Keratinocyte (primary cell): ENCODE measurements around the gene GSAP. TPM values are rescaled to one million over a fixed set of nuclear protein-coding genes. Genes with fewer than 3 reads are reported as not detected.

Source experiments
- DNase-seq: peaks from one replicate; pipeline ENCODE4 v3.0.0-alpha.2; 2011; ENCODE audit warnings: low read depth, missing footprints, low spot score
- FAIRE-seq: peaks from 2 replicates; lab custom pipeline; 2011; peaks lifted over from hg19 to GRCh38; lab: Jason Lieb, UNC
- H2AFZ ChIP-seq: 2 replicates; pipeline ENCODE4 v1.6.0; 2012; ENCODE audit warnings: low read length, control low read depth, inconsistent platforms; ENCODE audit not compliant: control insufficient read depth
- H3K27ac ChIP-seq: 2 replicates; pipeline ENCODE4 v1.5.1; 2011; ENCODE audit warnings: low read length; ENCODE audit not compliant: control insufficient read depth, insufficient read depth
- H3K27me3 ChIP-seq: 3 replicates; pipeline ENCODE4 v1.6.0; 2011; ENCODE audit warnings: low read length; ENCODE audit not compliant: control insufficient read depth, insufficient read depth; ENCODE audit errors: extremely low read depth
- H3K36me3 ChIP-seq, 2 experiments: 2 replicates in 1 of 2; 3 replicates in 1 of 2; pipeline ENCODE4 v1.5.1; 2011; ENCODE audit warnings: low read length in 2 of 2, mild to moderate bottlenecking in 1 of 2; ENCODE audit not compliant: control insufficient read depth in 2 of 2, insufficient read depth in 2 of 2; ENCODE audit errors: extremely low read depth in 1 of 2
- H3K4me1 ChIP-seq: 3 replicates; pipeline ENCODE4 v1.5.1; 2011; ENCODE audit warnings: low read length; ENCODE audit not compliant: control insufficient read depth, insufficient read depth; ENCODE audit errors: extremely low read depth
- H3K4me2 ChIP-seq: 3 replicates; pipeline ENCODE4 v1.6.0; 2011; ENCODE audit warnings: low read depth, low read length; ENCODE audit not compliant: control insufficient read depth, insufficient read depth; ENCODE audit errors: extremely low read depth
- H3K4me3 ChIP-seq, 3 experiments: fragments of 200-600 bp in 1 of 3; sonication (generic) in 1 of 3; 2 replicates in 2 of 3; 3 replicates in 1 of 3; pipeline ENCODE4 v1.5.1; 2011 to 2016; ENCODE audit warnings: low read length in 3 of 3, mild to moderate bottlenecking in 3 of 3, control low read depth in 2 of 3, inconsistent platforms in 1 of 3, low read depth in 1 of 3, mixed read lengths in 1 of 3, mixed run types in 1 of 3, moderate library complexity in 1 of 3; ENCODE audit not compliant: control insufficient read depth in 2 of 3, insufficient read depth in 2 of 3; ENCODE audit errors: extremely low read depth in 1 of 3
- H3K79me2 ChIP-seq: 2 replicates; pipeline ENCODE4 v1.6.0; 2012; ENCODE audit warnings: low read length; ENCODE audit not compliant: control insufficient read depth, insufficient read depth
- H3K9ac ChIP-seq: 3 replicates; pipeline ENCODE4 v1.6.0; 2011; ENCODE audit warnings: low read length; ENCODE audit not compliant: control insufficient read depth, insufficient read depth; ENCODE audit errors: extremely low read depth
- H3K9me1 ChIP-seq: 3 replicates; pipeline ENCODE4 v1.6.0; 2011; ENCODE audit warnings: low read length; ENCODE audit not compliant: control insufficient read depth, insufficient read depth; ENCODE audit errors: extremely low read depth
- H3K9me3 ChIP-seq: 2 replicates; pipeline ENCODE4 v1.5.1; 2012; ENCODE audit warnings: low read depth, low read length; ENCODE audit not compliant: control insufficient read depth
- H4K20me1 ChIP-seq: 3 replicates; pipeline ENCODE4 v1.6.0; 2011; ENCODE audit warnings: low read length; ENCODE audit not compliant: control insufficient read depth, insufficient read depth; ENCODE audit errors: extremely low read depth
- EZH2 ChIP-seq: IDR thresholded peaks from one replicate; pipeline ENCODE4 v1.6.1; 2012; ENCODE audit warnings: inconsistent platforms, mild to moderate bottlenecking, low read length, moderate library complexity
- dilution Hi-C: fragments of 300-500 bp; cut with MboI; formaldehyde crosslinking; loops from one replicate; pipeline ENCODE4 v1.7.0; 2020; ENCODE audit warnings: low sequenced_read_pairs; ENCODE audit not compliant: extremely low pct_ligation_motif_present
- polyA plus RNA-seq, 5 experiments: library from polyadenylated mRNA; depleted of rRNA in 3 of 5; stranded (reverse) in 3 of 5; stranded (forward) in 1 of 5; unstranded in 1 of 5; fragments of >200 nt; gene quantifications; 1 replicate in 1 of 5; 2 replicates in 3 of 5; 3 replicates in 1 of 5; pipeline versions ENCODE4 v1.2.1 to v1.2.3, GENCODE V29; 2011 to 2012; ENCODE audit warnings: missing spikeins in 2 of 5, low read depth in 1 of 5, low replicate concordance in 1 of 5
- TF ChIP-seq, protein P1 (sequence below), 3 experiments: IDR thresholded peaks in 1 of 3; conservative IDR thresholded peaks in 1 of 3; optimal IDR thresholded peaks in 1 of 3; 2 replicates in 2 of 3; 3 replicates in 1 of 3; pipeline versions ENCODE3 to v1.5.1; 2011; ENCODE audit warnings: low read length in 3 of 3, mild to moderate bottlenecking in 3 of 3, moderate library complexity in 2 of 3, control low read depth in 1 of 3, inconsistent platforms in 1 of 3; ENCODE audit not compliant: insufficient read depth in 2 of 3; ENCODE audit errors: extremely low read depth in 1 of 3

The GSAP gene
- polyA plus RNA-seq, 1 donor (not counting 4 experiments of a cell fraction or from before 2014, with no cell fraction given), result 5.4 TPM

DNA sequence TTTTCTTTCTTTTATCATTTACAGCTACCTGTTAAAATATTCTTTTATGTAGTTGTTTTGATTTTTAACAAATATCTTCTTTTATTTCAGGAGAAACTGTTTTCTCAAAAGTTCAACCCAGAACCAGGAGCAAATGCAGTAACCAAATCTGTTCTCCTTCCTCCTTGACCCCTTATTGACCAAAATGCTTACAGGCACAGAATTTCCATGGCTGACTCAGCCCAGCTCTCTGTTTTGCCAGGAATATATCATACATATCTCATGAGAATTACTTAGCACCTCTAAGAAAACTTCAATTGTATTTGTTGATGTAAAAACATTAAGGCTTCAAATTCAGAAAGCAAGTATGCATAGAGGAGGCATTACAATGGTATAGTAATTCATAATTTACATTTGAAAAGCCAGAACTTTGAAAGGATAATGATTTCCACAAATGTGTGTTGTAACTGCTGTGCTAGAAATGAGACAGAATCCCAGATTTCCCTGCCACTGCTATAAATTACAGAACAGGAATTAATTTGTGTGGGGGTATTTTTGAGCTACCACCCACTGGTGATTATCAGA is 2.2 kb downstream of the GSAP start:
- Histone ChIP-seq H3K9ac (no peak overlapping the region), H3K36me3 (no peaks in the 10 kb centered on the region), H3K4me1 (peaks cover 38% of the 10 kb centered on the region), H3K27me3 (no peaks in the 10 kb centered on the region), H3K79me2 (no peaks in the 10 kb centered on the region), H3K9me1 (no peaks in the 10 kb centered on the region), H4K20me1 (no peaks in the 10 kb centered on the region), H3K27ac (no peak overlapping the region), H2AFZ (no peak overlapping the region), H3K4me3 (no peak overlapping the region), H3K4me2 (peak overlapping the region; percentile 25), H3K9me3 (no peaks in the 10 kb centered on the region)
- no peak for DNase-seq
- dilution Hi-C loops, result no loop called here
- no peak for FAIRE-seq
- TF ChIP-seq, protein P1, sequence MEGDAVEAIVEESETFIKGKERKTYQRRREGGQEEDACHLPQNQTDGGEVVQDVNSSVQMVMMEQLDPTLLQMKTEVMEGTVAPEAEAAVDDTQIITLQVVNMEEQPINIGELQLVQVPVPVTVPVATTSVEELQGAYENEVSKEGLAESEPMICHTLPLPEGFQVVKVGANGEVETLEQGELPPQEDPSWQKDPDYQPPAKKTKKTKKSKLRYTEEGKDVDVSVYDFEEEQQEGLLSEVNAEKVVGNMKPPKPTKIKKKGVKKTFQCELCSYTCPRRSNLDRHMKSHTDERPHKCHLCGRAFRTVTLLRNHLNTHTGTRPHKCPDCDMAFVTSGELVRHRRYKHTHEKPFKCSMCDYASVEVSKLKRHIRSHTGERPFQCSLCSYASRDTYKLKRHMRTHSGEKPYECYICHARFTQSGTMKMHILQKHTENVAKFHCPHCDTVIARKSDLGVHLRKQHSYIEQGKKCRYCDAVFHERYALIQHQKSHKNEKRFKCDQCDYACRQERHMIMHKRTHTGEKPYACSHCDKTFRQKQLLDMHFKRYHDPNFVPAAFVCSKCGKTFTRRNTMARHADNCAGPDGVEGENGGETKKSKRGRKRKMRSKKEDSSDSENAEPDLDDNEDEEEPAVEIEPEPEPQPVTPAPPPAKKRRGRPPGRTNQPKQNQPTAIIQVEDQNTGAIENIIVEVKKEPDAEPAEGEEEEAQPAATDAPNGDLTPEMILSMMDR (optimal IDR thresholded peaks at IDR 0.05 in 1 of 3, IDR thresholded peaks at IDR 0.05 in 1 of 3, conservative IDR thresholded peaks at IDR 0.05 in 1 of 3; ENCODE audit: extremely low read depth in 1 of 3, insufficient read depth in 2 of 3, low read length in 3 of 3), result no peak
- TF ChIP-seq EZH2, result no peak

DNA sequence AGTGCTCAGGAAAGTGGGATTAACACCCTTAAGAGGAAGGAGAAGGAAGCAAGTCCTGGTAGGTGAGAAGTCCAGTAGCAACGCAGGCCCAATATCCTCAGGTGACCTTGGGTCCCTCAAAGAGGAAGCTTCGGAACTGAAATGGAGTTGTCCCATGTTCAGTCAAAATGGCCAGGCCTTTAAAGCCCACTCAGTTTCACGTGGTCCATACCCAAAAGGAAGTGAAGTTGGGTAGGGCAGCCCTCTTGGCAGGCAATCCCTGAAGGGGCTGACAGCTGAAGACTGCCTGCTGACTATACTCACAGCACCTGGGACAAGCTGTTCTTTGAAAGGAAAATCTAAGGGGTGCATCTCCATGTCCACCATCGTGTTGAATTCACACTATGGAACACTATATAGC is 3.0 kb downstream of the GSAP start:
- no peaks in the 10 kb centered on the region for H3K79me2 ChIP-seq
- H3K27me3 ChIP-seq, result no peaks in the 10 kb centered on the region
- H4K20me1 ChIP-seq, result no peaks in the 10 kb centered on the region
- no peaks in the 10 kb centered on the region for H3K36me3 ChIP-seq
- no peak overlapping the region for H3K4me2 ChIP-seq
- H3K9ac ChIP-seq, result no peak overlapping the region
- no peaks in the 10 kb centered on the region for H3K9me1 ChIP-seq
- no peaks in the 10 kb centered on the region for H3K9me3 ChIP-seq
- H3K4me3 ChIP-seq, result no peak overlapping the region
- DNase-seq (no peak), FAIRE-seq (no peak)
- no peak overlapping the region for H3K27ac ChIP-seq
- TF ChIP-seq, protein P1 (optimal IDR thresholded peaks at IDR 0.05 in 1 of 3, IDR thresholded peaks at IDR 0.05 in 1 of 3, conservative IDR thresholded peaks at IDR 0.05 in 1 of 3; ENCODE audit: extremely low read depth in 1 of 3, insufficient read depth in 2 of 3, low read length in 3 of 3), result no peak
- TF ChIP-seq EZH2, result no peak
- no peak overlapping the region for H2AFZ ChIP-seq
- peaks cover 41% of the 10 kb centered on the region for H3K4me1 ChIP-seq
- dilution Hi-C loops, result no loop called here
